ENCODE results near the gene ARMCX1.
"Not testable (repeated sequence)": the region's sequence is repeated elsewhere in the genome, so short reads cannot be mapped to it uniquely, and the experiment has no call there.

Gene ARMCX1

DNA sequence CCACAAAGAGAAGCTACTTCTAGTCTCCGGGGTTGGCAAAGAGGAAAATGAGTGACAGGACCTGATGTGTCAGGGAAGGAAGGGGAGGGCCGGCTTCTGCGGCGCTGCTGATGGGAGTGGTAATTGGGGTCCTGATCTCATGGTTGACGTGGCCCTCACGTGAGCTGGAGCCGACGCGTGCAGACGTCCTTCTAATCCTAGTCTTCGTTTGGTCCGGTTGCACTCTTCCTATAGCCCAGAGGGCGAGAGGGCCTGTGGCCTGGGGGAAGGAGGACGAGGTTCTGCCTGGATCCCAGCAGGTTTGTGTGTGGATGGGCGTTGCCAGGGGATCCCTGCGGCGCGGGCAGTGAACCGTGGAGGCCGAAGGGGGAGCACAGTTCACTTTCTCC is at the start of gene ARMCX1:
Gene ARMCX1 (plus strand): TSS at position 186 of the 389 bp plus-strand sequence. CDS start 2,384 bp downstream, outside the sequence.
- peak within 1 kb of the TSS; percentile 65 for H3K4me3 ChIP-seq (ENCODE audit: low read depth, low read length)
- CTCF ChIA-PET: interaction anchor here (0.8 to 1.1 kb wide), 2 partner anchors 90 to 136 kb away, joined by 3 read pairs; no protein-coding TSS in a partner anchor
- no peak for TF ChIP-seq CTCF (IDR thresholded peaks at IDR 0.05; ENCODE audit: insufficient read depth, low read length, missing control alignments)
- POLR2A ChIA-PET: interaction anchor here (0.5 to 0.7 kb wide), 2 partner anchors 710 to 1123 kb away, joined by 3 read pairs; no protein-coding TSS in a partner anchor
- no peak for DNase-seq (ENCODE audit: low read depth, low spot score)

DNA sequence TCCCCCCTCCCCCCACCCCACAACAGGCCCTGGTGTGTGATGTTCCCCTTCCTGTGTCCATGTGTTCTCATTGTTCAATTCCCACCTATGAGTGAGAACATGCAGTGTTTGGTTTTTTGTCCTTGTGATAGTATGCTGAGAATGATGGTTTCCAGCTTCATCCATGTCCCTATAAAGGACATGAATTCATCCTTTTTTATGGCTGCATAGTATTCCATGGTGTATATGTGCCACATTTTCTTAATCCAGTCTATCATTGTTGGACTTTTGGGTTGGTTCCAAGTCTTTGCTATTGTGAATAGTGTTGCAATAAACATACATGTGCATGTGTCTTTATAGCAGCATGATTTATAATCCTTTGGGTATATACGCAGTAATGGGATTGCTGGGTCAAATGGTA is 47.4 kb upstream of the ARMCX1 start:
- DNase-seq (ENCODE audit: low read depth, low spot score); H3K4me3 ChIP-seq (ENCODE audit: low read depth, low read length); CTCF ChIA-PET; POLR2A ChIA-PET: not testable (repeated sequence)

- ChIA-PET CTCF (no interaction called here), POLR2A (no interaction called here)
Observed at GRCh38 chrX:101507372-101507771, 43.0 kb upstream of the ARMCX1 start.

DNA sequence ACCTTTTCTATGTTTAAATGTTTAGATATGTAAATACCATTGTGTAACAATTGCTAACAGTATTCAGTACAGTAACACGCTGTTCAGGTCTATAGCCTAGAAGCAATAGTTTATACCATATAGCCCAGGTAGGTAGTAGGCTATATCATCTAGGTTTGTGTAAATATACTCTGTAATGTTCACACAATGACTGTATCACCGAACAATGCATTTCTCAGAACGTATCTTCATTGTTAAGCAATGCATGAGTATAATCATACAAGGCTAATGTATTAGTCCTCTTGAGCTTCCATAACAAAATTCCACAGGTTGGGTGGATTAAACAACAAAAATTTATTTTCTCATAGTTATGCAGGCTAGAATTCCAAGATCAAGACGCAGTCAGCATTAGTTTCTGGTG is 42.4 kb upstream of the ARMCX1 start:
- no peak for TF ChIP-seq CTCF (IDR thresholded peaks at IDR 0.05; ENCODE audit: insufficient read depth, low read length, missing control alignments)
- CTCF ChIA-PET: interaction anchor here (1.3 kb wide), 1 partner anchor 10 kb away, joined by 3 read pairs; no protein-coding TSS in a partner anchor
- POLR2A ChIA-PET: no interaction called here

More at GRCh38 chrX:101507372-101507771, 43.0 kb upstream of the ARMCX1 start:
- DNase-seq (ENCODE audit: low read depth, low spot score): no peak
- H3K4me3 ChIP-seq (ENCODE audit: low read depth, low read length): no peak overlapping the region
- no peak for TF ChIP-seq CTCF (IDR thresholded peaks at IDR 0.05; ENCODE audit: insufficient read depth, low read length, missing control alignments)

DNA sequence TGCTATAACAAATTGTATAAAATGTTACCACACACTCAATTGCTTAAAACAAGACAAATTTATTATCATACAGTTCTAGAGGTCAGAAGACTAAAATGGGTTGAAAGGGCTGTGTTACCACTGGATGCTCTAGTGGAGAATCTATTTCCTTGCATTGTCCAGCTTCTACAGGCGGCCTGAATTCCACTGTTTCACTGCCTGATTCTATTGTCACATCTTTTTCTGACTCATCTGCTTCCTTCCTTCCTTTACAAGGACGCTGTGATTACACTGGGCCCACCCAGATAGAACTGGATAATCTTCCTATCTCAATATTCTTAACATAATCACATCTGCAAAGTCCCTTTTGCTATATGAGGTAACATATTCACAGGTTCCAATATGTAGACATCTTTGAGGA is 19.4 kb upstream of the ARMCX1 start:
- POLR2A ChIA-PET: no interaction called here
- CTCF ChIA-PET: no interaction called here
- no peak for TF ChIP-seq CTCF (IDR thresholded peaks at IDR 0.05; ENCODE audit: insufficient read depth, low read length, missing control alignments)
- DNase-seq (ENCODE audit: low read depth, low spot score): no peak
- no peak overlapping the region for H3K4me3 ChIP-seq (ENCODE audit: low read depth, low read length)

More for the DNA sequence above, 42.4 kb upstream of the ARMCX1 start:
- no peak overlapping the region for H3K4me3 ChIP-seq (ENCODE audit: low read depth, low read length)
- no peak for DNase-seq (ENCODE audit: low read depth, low spot score)

DNA sequence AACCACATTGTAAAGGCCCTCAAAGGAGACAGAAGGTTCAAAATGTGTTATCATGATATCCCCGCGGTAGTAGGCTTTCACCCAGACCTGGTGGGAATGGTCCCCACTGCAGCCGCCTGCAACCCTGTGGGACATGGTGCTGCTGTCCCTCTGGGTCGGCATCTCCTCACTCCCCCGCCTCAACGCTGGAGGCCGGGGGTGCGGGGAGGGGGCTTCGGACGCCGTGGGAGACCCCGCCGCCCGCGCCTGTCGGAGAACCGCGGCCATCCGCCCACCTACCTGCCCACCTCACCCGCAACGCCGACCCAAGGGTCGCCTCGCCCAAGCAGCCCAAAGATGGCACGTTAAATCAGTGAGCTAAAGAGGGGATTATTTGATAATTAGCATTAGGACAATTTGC is 11.2 kb upstream of the ARMCX1 start:
- ChIA-PET CTCF (no interaction called here), POLR2A (no interaction called here)
- no peak for TF ChIP-seq CTCF (IDR thresholded peaks at IDR 0.05; ENCODE audit: insufficient read depth, low read length, missing control alignments)
- DNase-seq (ENCODE audit: low read depth, low spot score): no peak
- no peak overlapping the region for H3K4me3 ChIP-seq (ENCODE audit: low read depth, low read length)

- TF ChIP-seq CTCF (IDR thresholded peaks at IDR 0.05; ENCODE audit: insufficient read depth, low read length, missing control alignments): no peak
- ChIA-PET CTCF (interaction anchor here (0.8 to 1.1 kb wide), 2 partner anchors 90 to 137 kb away, joined by 3 read pairs; no protein-coding TSS in a partner anchor), POLR2A (no interaction called here)
- no peak for DNase-seq (ENCODE audit: low read depth, low spot score)
- peak overlapping the region; percentile 65 for H3K4me3 ChIP-seq (ENCODE audit: low read depth, low read length)
Observed at GRCh38 chrX:101550751-101551379, 518 bp downstream of the ARMCX1 start.
